Spleen (tissue), 7 donors: Measurements from ENCODE around the gene STRA8.

Source experiments
- POLR2A ChIP-seq, 3 donors: fragments of 450-650 bp; IDR thresholded peaks; one replicate each; pipeline ENCODE4 v1.5.1; 2017; ENCODE audit warnings: antibody characterized with exemption in 3 of 3, mild to moderate bottlenecking in 1 of 3
- TF ChIP-seq, protein P1 (sequence below), 11 experiments: fragments of 200-600 bp in 7 of 11; fragments of 450-650 bp in 4 of 11; sonication (generic) in 4 of 11; IDR thresholded peaks in 8 of 11; conservative IDR thresholded peaks in 3 of 11; 1 replicate in 7 of 11; 2 replicates in 4 of 11; pipeline versions ENCODE4 v1.4.0 to v1.8.0; 2016 to 2021; ENCODE audit warnings: antibody characterized with exemption in 11 of 11, inconsistent platforms in 4 of 11, mild to moderate bottlenecking in 1 of 11
- donor health status: DM: no; HTN: no; CAD: no; lungs with moderate emphysema.
- donor health status: DM: no; HTN: no; CAD: no.
- donor health status: DM: no; HTN: no; CAD: no.

DNA sequence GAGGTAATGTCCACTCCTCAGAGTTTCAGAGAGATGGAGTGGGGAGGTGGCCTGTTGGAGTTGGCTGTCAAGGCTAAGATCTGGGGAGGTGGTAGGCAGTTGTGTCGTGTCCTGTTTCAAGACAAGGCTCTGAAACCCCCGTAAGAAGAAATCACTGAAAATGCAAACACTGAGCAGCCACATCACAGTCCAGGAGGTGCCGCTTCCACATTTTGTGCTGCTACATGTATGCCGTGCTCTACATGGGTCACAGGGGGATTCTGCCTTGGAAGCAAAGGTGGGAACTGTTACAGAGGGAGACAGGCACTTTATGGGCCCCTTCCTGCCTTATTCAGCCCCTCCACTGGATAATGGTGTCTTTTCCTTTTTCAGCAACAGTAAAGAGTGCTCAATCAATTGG lies 34.2 kb upstream of the STRA8 start:
- TF ChIP-seq, protein P1, sequence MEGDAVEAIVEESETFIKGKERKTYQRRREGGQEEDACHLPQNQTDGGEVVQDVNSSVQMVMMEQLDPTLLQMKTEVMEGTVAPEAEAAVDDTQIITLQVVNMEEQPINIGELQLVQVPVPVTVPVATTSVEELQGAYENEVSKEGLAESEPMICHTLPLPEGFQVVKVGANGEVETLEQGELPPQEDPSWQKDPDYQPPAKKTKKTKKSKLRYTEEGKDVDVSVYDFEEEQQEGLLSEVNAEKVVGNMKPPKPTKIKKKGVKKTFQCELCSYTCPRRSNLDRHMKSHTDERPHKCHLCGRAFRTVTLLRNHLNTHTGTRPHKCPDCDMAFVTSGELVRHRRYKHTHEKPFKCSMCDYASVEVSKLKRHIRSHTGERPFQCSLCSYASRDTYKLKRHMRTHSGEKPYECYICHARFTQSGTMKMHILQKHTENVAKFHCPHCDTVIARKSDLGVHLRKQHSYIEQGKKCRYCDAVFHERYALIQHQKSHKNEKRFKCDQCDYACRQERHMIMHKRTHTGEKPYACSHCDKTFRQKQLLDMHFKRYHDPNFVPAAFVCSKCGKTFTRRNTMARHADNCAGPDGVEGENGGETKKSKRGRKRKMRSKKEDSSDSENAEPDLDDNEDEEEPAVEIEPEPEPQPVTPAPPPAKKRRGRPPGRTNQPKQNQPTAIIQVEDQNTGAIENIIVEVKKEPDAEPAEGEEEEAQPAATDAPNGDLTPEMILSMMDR (IDR thresholded peaks at IDR 0.05 in 8 of 11, conservative IDR thresholded peaks at IDR 0.05 in 3 of 11): no peak
- TF ChIP-seq POLR2A (IDR thresholded peaks at IDR 0.05): no peak
